GM19328 (cell line): Measurements from ENCODE around the gene LCN1.

Experiments used
- ATAC-seq: cut with Tn5 transposase; IDR thresholded peaks from one replicate; pipeline ENCODE4 v1.9.1; 2021; ENCODE audit warnings: mild to moderate bottlenecking, moderate library complexity; ENCODE audit not compliant: unreplicated experiment

The LCN1 gene

GRCh38 chr9:135520916-135521607 lies at the start of gene LCN1:
Gene LCN1, plus strand, starts transcription at chr9:135521440. Its CDS starts 58 bp downstream, at chr9:135521498.
- ATAC-seq, result no peak

DNA sequence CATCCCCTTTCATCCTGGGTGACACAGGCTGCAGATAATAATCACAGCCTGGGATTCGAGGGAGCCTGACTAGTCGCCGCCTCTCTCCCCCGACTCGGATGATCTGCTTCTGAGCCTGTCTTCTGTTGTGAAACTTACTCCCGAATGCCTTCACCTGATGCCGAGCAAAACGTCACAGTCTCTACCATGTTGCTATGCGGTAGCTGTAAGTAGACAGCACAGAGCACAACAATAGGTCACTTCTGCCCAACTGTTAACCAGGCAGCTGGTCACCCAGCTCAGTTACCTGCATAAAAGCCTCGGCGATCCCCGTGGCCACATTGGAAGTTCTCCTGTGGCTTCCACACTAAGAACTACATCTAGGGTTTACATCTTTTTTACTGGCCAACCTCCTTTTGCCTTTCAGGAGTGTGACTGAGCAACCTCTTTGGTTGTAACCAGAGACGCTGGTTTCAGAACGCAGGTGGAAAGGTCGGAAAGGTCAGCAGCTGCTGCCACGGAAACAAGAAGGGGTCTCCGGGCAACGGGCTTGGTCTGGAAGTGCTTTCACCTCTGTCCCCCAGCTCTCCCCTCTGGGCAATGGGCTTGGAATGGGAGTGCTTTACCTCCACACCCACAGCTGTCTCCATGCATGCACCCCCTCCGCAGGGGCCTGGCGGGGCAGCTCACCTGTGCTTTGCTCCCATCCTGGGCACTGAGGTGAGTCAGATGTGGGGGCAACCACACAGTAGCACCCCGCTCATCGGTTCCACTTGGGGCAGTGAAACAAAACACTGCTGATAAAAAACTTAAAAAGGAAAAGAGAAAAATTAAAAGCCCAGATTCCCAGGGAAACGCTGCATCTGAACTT lies 49.2 kb upstream of the LCN1 start:
- ATAC-seq, result no peak

DNA sequence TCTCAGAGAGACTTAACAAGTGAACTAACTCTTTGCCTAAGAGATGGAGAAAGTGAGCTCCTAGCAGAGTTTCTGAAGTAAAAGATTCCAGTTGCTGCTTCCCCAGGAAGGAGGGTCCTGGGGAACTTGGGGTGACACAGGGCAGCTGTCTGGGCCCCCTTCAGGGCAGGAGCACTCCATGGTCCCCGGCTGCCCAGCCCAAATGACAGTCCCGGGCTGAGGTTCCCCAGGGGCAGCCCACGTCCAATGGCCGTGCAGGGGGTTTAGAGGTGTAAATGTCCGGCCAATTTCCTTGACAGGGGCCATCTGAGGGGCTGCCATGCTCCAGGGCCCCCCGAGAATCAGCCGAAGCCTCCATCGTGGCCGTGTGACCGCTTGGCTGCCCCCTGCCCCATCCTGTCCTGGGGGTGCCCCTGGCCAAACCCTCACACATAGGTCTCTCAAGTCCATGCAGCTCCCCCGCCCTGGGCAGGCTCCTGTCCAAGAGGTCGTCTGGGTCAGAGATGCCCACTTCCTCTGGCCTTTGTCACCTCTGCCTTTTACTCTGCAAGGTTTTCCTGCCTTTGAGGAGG lies 47.2 kb upstream of the LCN1 start:
- ATAC-seq, result no peak

- ATAC-seq, result no peak
These were observed 46.3 kb upstream of the LCN1 start for GRCh38 chr9:135474915-135475314.

GRCh38 chr9:135476561-135477355 lies 44.5 kb upstream of the LCN1 start:
- no peak for ATAC-seq

DNA sequence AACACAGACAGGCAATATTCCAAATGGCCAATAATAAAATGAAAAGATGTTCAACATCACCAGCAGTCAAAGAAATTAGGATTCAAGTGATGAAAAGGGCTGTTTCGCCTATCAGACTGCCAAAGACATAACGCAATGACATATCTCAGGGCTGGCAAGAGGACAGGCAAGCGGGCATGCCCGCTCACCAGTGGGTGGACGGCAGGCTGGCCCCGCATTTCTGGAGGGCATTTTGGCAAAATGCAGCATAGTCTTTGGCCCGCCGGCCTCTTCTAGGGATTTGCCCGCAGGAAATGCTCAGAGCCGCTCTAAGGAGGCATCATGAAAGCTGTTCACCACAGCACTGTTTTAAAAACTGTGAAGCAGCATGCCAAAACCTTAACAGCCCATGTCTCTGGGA lies 43.0 kb upstream of the LCN1 start:
- no peak for ATAC-seq

- ATAC-seq, result no peak
These were observed 42.3 kb upstream of the LCN1 start for GRCh38 chr9:135478829-135479468.

GRCh38 chr9:135479469-135480052 lies 41.7 kb upstream of the LCN1 start, which contains the start of gene PPP1R26:
Gene PPP1R26, plus strand, starts transcription at chr9:135479782. Its CDS starts 4,729 bp downstream, at chr9:135484511.
- no peak for ATAC-seq

DNA sequence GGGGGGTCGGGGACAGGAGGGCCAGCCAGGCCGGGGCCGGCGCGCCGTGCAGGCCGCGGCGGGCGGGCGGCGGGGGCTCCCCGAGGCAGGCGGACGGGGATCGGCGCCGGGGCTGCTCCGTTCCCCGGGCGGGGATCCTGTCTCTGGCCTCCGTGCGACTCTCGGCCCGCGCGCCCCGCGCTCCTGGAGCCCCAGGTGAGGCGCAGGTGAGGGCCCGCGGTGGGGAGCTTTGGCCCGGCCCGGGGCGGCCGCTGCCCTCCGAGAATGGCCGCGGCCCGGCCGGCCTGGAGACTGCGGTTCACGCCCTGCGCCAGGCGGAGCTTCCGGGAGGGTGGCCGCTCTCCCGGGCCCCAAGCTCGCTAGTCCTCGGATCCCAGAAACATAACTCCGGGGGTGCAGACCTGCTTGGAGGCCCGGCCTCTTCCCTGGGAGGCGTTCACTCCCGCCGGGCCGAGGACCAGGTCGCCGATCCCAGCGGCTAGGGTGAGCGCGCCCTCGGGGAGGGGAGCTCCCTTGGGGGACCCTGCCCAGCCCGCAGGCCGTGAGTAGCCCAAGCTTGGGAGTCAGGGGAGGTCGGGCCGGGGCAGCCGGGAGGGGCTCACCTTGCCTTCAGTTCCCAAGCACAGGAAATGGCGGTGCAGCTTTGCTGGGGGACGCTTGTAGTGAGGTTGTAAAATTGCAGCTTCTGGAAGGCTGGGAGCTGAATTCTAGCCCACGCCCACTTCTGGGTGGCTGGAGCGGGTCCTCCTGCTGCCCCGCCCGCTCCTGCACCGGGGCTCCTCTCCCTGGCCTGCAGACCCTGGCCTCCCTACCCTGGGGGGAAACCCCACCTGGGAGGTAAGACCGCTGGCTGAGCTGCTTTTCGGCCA lies 40.9 kb upstream of the LCN1 start:
- no peak for ATAC-seq

- ATAC-seq, result no peak
These were observed 40.3 kb upstream of the LCN1 start for GRCh38 chr9:135480940-135481310.

- no peak for ATAC-seq
These were observed 39.1 kb upstream of the LCN1 start for GRCh38 chr9:135482015-135482754.

GRCh38 chr9:135484460-135485277 lies 36.6 kb upstream of the LCN1 start:
- ATAC-seq, result no peak

DNA sequence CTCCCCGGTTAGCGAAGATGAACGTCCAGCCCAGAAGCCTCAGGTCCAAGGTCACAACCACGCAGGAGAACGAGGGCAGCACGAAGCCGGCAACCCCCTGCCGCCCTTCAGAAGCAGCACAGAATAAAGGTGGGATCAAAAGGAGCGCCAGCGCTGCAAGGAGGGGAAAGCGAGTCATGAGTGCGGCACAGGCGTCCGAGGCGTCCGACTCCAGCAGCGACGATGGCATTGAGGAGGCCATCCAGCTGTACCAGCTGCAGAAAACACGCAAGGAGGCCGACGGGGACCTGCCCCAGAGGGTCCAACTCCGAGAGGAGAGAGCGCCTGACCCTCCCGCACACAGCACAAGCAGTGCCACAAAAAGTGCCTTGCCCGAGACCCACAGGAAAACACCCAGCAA lies 35.9 kb upstream of the LCN1 start:
- ATAC-seq, result no peak

GRCh38 chr9:135485832-135486231 lies 35.4 kb upstream of the LCN1 start:
- ATAC-seq, result no peak

DNA sequence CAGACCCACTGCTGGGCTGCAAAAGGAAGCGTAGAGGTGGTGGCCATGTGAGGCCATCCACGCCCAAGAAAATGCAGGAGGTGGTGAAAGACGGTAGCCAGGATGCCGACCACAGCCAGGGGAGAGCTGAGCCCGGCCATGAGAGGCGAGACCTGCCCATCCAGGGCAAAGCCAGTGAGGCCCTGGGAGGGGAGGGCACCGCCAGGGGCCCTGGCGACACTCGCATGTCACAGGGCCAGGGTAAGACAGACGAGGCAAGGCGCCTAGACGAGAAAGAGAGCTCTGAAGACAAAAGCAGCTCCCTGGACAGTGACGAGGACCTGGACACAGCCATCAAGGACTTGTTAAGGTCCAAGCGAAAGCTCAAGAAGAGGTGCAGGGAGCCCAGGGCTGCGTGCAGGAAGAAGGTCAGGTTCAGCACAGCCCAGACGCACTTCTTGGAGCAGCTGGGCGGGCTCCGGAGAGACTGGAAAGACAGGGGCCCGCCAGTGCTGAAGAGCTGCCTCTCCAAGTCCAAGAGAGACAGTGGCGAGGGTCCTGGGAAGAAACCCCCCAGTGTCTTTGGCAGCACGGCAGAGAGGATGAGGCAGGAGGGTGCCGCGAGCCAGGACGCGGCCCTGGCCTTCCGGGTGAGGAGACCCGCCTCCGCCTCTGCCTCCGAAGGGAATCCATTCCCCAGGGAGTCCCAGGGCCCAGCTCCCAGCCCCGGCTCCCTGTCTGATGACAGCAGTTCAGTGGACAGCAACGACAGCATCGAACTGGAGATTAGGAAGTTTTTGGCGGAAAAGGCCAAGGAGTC lies 34.8 kb upstream of the LCN1 start:
- no peak for ATAC-seq

GRCh38 chr9:135487281-135488012 lies 33.8 kb upstream of the LCN1 start:
- ATAC-seq, result no peak
